Mammary epithelial cell (primary cell): ENCODE results near the gene TNIK.

ENCODE experiments used
- EZH2 ChIP-seq: IDR thresholded peaks from 2 replicates; pipeline ENCODE4 v1.6.1; 2012; ENCODE audit warnings: low read length, inconsistent platforms, borderline replicate concordance
- TF ChIP-seq, protein P1 (sequence below), 2 donors: IDR thresholded peaks in 1 of 2; conservative IDR thresholded peaks in 1 of 2; 2 replicates each; pipeline ENCODE4 v1.5.1; 2011 to 2012; ENCODE audit warnings: inconsistent platforms in 2 of 2, low read length in 2 of 2, mild to moderate bottlenecking in 2 of 2, control low read depth in 1 of 2, low read depth in 1 of 2; ENCODE audit not compliant: insufficient read depth in 1 of 2; ENCODE audit errors: extremely low read depth in 1 of 2

DNA sequence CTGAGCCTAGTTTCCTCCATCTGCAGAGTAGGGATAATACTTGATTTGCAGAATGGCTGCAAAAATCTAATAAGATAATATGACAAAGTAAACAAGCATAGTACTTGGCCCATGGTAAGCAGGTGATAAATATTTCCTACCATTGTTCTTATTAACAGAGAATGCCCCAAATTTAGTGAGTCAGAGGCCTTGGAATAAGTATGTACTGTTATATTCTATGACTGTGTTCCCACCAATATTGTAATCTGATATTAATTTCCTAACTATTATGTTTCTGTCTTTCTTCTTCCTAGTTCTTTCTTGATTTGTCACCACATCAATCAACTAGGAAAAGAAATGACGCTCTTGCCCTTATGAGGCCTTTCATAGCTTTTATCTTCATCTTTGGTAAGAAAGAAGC, 255.3 kb downstream of the TNIK start:
- TF ChIP-seq, protein P1, sequence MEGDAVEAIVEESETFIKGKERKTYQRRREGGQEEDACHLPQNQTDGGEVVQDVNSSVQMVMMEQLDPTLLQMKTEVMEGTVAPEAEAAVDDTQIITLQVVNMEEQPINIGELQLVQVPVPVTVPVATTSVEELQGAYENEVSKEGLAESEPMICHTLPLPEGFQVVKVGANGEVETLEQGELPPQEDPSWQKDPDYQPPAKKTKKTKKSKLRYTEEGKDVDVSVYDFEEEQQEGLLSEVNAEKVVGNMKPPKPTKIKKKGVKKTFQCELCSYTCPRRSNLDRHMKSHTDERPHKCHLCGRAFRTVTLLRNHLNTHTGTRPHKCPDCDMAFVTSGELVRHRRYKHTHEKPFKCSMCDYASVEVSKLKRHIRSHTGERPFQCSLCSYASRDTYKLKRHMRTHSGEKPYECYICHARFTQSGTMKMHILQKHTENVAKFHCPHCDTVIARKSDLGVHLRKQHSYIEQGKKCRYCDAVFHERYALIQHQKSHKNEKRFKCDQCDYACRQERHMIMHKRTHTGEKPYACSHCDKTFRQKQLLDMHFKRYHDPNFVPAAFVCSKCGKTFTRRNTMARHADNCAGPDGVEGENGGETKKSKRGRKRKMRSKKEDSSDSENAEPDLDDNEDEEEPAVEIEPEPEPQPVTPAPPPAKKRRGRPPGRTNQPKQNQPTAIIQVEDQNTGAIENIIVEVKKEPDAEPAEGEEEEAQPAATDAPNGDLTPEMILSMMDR (conservative IDR thresholded peaks at IDR 0.05 in 1 of 2, IDR thresholded peaks at IDR 0.05 in 1 of 2; ENCODE audit: extremely low read depth in 1 of 2, insufficient read depth in 1 of 2, low read depth in 1 of 2, low read length in 2 of 2), result no peak
- TF ChIP-seq EZH2, result no peak
